HG03571 (cell line): Measurements from ENCODE around the gene MYL6B.

Source experiments
- ATAC-seq: cut with Tn5 transposase; IDR thresholded peaks from one replicate; pipeline ENCODE4 v1.9.1; 2021; ENCODE audit not compliant: unreplicated experiment

The MYL6B gene

DNA sequence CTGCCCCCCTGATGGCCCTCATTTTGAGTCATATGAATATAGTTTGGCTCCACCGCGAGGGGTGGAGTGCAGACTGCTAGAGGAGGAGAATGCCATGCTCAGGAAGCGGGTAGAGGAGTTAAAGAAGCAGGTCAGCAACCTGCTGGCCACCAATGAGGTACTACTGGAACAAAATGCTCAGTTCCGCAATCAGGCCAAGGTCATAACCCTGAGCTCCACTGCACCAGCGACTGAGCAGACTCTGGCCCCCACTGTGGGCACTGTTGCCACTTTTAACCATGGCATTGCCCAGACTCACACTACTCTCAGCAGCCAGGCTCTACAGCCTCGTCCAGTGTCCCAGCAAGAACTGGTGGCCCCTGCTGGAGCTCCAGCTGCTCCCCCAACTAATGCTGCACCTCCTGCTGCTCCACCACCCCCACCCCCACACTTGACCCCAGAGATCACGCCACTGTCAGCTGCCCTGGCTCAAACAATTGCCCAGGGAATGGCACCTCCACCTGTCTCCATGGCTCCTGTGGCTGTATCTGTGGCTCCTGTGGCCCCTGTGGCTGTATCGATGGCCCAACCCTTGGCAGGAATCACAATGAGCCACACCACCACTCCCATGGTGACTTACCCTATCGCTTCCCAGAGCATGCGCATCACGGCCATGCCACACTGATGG lies 31.1 kb upstream of the MYL6B start:
- ATAC-seq: no peak

DNA sequence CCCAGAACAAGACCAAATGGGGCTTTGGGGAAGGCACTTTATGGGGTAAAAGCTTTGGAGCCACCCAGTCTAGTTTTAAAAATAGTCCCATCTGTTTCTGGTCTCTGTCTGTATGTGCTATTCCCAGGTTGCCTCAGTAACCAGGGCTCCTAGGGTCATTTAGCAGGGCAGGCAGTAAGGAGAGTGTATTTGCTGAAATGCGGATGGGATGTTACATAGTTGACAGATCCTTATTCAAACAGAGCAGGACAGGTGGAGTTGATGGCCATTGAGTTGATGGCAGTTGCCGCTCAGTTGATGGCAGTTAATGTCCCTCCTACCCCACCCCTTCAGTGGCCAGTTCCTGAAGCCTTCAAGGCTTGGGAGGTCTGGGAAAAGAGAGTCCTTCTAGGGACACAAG lies 29.8 kb upstream of the MYL6B start:
- no peak for ATAC-seq

DNA sequence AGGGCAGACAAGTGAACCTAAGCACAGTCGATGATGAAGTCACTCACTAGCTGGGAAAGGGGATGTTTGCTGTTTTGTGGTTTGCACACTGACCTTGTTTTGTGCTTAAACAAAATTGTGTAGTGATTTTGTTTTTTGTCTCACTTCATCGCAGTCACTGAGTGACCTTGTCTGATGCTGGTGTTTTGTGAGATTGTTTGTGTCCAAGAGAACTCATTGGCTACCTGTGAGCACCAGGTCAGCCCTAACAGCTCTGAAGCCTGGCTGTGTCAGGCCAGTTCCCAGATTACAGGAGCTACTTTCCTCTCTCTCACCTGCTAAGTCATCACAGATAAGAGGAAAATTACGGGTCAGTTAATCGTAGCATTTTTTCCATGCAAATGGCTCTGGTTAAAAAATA lies 28.3 kb upstream of the MYL6B start:
- ATAC-seq: no peak

DNA sequence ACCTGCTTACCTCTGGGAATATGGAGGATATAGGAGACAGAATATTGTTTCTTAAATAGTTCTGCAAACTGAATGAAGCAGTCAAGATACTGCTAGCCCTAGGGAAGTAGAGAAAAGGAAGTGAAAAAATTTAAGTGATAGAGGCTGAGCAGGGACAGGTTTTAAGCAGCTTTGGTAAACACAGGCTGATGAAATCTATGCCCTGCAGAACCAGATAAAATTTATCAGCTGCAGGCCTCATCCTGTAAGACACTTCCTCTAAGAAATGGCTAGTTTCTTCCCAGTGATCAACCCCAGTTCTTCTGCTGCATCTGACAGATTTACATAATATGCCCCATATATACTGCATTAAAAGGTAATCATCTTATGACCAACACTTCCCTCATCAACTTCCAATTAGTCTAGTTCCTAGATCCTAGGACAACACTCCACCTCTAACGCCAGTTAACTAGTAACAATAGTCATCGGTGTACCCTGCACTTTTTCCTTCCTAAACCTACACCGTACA lies 25.6 kb upstream of the MYL6B start:
- ATAC-seq: no peak

DNA sequence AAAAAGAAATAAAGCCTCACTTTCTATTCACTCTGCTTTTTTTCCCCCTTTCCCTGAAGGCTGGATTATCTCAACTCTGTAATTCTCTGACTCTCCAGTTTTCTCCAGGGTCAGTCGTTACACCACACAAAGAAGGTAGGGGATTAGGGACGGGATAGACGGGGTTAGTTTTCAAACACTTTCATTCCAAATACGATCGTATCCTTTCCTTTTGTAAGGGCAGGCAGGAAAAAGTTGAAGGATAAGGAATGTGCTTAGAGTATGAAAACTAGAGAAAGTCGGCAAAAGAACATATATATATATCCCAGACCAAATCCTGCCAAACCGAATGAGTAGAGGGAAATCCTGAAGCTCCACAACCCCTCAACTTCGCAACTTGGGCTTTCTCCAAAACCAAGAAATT lies 24.9 kb upstream of the MYL6B start:
- ATAC-seq: no peak

DNA sequence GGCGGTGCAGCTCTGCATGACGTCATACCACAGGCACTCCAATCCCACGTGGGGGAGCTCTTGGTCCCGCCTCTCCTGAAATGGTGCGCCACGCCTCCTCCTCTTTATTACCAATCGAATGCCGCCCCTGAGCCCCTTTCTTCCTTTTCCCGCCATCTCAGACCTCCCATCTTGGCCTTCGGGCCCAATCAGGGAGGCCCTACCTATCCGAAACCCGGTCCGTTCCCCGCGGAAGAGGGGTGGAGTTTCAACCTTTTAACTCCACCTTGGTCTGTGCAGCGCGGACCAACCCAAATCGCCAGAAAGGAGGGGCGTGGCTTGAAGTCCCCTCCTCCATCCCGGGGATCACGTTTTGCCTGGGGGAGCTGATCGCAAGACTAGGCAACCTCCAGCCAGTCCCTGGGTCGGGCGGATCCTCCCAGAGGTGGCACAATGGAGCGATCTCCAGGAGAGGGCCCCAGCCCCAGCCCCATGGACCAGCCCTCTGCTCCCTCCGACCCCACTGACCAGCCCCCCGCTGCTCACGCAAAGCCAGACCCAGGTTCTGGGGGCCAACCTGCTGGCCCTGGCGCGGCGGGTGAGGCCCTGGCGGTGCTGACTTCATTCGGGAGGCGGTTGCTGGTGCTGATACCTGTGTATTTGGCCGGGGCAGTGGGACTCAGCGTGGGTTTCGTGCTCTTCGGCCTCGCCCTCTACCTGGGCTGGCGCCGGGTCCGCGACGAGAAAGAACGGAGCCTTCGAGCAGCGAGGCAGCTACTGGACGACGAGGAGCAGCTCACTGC lies 24.3 kb upstream of the MYL6B start, which contains the start of gene ESYT1:
Gene ESYT1, plus strand, starts transcription at position 380 of the 782 bp plus-strand sequence. Its CDS starts 53 bp downstream, at position 433.
- ATAC-seq: peak; percentile 86

DNA sequence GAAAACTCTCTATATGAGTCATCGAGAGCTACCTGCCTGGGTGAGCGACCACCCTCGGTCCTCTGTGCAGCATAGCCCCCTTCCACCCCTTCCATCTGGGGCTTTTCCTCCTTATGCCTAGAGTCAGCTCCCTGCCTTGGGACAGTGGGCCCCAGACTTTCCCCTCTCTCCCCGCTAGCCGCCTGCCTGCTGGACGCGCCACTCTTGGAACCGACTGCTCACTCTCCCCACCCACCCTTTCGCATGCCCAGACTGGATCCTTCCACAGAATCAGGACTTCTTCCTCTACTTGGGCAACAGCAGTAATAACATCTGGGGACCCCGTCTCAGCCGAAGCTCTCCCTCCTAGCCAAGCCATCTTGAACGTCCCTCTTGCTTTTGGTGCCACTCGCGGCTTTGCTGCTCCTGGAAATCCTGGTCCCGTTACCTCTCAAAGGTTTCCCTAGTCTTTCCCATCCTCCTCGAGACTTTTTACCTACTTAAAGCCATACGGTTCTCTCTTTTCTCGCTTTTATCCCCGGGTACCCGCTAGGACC lies 23.6 kb upstream of the MYL6B start:
- no peak for ATAC-seq

DNA sequence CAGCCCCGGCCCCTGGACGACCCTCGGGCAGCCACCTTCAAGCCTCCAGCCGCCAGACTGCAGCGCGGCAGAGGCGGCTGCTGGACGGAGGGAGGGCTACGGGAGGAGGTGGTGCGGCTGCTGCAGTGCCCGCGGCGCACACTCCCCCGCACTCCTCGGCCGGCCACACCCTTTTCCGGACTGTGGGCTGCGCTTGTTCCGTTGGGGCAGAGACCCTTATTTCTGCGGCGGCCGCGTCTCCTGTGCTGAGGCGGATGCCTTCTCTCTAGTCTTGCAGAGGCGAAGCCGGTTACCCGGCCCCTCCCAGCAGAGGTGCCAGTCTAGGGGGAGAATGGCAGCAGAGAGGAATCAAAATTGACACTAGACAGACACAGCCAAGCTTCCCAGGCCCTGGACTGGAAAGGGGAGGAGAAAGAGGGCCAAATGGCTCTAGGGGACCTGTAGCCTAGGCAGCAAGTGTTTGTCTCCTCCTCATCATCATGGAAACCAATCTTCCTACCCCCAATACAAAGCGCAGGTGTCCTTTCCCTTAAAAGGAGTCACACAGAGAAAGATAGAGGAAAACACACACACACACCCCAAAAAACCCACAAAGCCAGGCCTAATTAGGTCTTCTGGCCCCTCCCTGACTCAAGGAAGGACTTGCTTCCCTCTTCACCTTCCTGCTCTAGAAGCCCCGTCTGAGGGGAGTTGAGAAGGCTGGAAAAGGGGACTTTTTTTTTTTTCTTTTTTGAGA lies 23.0 kb upstream of the MYL6B start:
- ATAC-seq: no peak

DNA sequence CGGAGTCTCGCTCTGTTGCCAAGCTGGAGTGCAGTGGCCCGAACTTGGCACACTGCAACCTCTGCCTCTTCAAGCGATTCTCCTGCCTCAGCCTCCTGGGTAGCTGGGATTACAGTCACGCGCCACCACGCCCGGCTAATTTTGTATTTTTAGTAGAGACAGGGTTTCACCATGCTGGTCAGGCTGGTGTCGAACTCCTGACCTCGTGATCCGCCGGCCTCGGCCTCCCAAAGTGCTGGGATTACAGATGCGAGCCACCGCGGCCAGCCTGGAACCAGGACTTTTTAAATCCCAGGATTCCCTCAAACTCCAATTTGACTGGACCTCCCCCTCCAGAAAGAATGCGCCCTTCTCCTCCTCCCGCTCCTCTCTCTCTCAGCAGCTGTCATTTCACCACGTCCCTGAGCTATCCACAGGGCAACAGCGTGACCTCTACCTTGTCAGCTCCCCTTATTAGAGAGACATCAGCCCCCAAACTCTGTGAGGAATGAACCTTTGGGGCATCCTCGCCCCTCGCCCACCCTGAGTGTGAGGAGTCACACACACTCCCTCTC lies 22.4 kb upstream of the MYL6B start:
- ATAC-seq: no peak

DNA sequence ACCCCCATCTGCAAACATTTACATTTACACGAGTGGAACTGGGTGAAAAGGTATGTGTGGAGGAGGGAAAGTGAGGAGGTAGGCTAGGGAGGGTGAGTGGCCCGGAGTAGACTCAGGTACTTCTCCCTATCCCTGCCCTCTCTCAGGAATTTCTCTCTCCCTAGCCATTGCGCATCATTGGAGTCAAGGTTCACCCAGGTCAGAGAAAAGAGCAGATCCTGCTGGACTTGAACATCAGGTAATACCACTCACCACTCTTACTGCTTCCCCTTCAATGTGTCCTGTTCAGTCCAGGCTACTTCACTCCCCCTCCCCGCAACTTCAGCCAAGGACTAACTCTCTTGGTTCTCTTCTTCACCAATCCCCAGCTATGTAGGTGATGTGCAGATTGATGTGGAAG lies 21.5 kb upstream of the MYL6B start:
- ATAC-seq: no peak

DNA sequence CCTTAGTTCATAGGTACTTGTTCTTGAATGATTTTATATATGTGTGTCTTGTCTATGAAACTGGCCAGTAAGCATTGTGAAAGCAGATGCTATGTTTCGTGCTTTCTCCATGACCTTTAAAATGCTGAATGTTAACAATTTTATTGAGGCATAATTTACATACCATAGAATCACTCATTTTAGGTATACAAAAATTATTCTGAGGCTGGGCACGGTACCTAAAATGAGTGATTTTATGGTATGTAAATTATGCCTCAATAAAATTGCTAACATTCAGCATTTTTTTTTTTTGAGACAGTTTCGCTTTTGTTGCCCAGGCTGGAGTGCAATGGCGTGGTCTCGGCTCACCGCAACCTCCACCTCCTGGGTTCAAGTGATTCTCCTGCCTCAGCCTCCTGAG lies 17.5 kb upstream of the MYL6B start:
- no peak for ATAC-seq

DNA sequence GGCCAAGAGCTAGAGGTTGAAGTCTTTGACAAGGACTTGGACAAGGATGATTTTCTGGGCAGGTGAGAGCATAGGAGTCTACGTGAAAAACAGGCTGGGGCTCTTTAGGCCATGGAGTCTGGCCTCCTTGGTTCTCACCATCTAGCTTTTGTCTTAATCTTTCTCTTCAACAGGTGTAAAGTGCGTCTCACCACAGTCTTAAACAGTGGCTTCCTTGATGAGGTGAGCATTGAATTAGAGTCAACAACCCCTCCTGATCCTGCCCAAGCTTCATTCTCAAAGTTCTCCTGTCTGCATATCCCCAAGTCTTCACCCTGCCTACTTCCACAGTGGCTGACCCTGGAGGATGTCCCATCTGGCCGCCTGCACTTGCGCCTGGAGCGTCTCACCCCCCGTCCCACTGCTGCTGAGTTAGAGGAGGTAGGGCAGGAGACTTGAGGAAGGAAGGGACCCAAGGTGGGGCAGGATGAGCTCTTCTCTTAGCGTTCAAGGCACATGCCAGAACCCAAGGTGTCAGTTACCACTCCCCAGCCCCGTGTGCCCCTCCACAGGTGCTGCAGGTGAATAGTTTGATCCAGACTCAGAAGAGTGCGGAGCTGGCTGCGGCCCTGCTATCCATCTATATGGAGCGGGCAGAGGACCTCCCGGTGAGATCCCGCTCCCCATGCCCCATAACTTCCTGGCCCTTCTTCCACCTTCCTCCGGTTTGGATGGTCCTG lies 14.4 kb upstream of the MYL6B start:
- ATAC-seq: no peak

DNA sequence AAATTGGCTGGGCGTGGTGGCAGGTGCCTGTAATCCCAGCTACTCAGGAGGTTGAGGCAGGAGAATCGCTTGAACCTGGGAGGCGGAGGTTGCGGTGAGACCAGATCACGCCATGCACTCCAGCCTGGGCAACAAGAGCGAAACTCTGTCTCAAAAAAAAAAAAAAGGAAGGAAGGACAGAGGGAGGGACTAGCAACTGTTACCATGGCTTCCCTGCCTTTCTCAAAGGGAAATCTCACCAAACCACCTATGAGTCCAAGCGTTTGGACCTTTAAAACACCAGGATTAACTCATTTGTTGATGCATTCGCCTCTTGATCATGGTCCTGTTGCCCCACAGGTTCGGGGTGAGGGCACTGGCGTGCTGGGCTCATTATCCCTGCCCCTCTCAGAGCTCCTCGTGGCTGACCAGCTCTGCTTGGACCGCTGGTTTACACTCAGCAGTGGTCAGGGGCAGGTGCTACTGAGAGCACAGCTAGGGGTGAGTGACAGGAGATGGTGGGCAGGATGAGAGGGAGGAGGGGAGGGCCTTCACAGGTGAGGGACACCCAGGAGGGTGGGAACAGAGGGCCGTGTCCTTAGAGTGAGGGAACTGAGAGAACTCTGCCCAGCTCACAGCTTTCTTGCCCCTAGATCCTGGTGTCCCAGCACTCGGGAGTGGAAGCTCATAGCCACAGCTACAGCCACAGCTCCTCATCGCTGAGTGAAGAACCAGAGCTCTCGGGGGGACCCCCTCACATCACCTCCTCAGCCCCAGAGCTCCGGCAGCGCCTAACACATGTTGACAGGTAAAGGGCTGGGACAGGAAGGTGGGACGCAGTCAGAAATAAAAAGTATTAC lies 10.2 kb upstream of the MYL6B start:
- ATAC-seq: no peak

DNA sequence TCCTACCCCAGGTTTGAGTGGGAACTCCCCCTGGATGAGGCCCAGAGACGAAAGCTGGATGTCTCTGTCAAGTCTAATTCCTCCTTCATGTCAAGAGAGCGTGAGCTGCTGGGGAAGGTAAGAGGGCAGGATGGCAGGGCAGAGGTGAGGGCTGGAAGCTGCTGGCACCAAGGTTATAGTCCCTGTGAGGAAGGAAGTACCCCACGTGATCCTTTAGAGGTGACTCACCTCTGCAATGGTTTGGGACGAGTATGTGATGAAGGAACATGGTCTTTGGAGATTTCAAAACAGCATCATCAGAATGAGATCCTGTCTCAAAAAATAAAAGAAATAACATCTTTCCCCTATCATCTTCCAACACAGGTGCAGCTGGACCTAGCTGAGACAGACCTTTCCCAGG lies 9.2 kb upstream of the MYL6B start:
- ATAC-seq: no peak

DNA sequence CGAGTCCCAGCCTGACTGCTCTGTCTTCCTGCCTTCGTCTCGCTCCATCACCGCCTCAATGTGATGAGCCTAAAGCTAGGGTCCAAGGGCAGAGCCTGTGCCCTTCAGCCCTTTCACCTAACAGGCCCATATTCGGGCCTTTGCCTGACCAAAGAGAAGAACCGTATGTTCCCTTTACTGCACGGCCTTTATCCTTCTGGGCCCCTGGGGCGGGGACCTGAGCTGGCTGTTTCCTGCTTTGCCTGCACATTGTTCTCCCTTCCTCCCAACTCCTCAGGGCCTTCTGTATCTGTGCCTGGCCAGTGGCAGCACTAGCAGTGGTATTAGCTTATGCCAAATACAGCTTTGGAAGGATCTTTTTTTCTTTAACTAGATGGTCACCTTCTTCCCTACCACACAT lies 8.5 kb upstream of the MYL6B start:
- ATAC-seq: no peak

DNA sequence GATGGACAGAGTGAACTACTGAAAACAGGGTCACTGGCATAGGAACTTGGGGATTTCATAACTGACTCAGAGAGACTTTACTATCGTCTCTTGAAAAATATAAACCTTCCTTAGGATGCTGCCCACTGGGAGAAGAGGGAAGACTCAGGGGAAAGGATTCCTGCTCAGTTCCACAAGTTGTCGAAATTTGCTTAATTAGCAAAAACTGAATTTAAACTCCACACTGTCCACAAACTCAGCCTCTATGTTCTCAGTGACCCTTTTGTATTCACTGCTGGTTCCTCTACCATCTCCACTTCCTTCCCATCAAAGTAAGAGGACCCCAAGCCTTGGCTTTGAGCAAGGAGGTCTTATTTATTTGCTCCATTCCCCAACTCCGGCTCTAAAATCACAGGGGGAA lies 7.2 kb upstream of the MYL6B start:
- ATAC-seq: no peak

DNA sequence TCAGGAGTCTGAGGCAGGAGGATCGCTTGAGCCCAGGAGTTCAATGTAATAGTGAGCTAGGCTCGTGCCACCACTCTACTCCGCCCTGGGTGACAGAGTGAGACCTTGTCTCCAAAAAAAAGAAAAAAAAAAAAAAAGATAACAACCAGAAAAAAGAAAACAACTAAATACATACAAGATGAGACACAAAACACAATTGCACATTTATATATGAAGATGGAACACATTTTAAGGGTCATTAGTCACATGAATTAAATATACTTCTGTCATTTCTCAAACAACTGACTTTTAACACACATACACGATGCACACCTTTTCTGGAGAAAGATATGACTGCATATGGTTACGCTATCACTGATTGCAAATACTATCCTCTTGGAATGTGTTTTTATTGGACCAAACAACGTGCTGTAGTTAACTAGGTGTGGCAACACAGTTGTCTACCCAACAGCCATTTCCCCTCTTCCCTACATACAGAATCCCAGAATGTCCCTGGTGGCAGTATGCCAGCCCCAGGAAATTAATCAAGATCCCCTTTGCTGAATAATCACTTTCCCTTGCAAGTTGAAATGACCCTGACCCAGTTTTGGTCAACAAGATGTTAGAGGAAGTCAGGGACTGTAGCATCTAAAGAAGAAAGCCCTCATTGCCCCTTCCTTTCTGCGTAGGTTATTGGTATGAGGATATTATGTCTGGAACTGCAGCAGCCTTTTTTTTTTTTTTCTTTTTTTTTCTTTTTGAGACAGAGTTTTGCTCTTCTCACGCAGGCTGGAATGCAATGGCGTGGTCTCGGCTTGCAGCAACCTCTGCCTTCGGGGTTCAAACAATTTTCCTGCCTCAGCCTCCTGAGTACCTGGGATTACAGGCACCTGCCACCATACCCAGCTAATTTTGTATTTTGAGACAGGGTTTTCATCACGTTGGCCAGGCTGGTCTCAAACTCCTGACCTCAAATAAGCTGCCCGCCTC lies 5.6 kb upstream of the MYL6B start:
- no peak for ATAC-seq

DNA sequence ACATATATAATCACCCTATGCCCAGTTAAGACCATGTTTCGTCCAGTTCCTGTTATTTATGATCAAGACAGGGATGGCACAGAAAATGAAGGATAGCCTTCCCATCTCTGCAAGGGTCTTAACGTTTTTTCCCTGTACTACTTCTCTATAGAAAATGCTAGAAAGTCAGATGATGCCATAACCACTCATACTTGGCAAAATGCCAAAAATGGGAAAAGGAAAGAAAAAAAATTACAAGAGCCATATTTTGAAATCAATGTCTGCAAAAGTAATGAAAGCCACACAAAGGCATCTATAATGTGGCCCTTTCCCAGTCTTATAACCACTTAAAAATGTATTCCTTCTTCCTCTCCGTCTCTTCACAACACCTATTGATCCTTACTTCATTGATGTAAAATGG lies 1.8 kb upstream of the MYL6B start:
- ATAC-seq: no peak
